Chondrocyte (in vitro differentiated cells): ENCODE measurements around the gene DLGAP4. TPM values are rescaled to one million over a fixed set of nuclear protein-coding genes. Genes with fewer than 3 reads are reported as not detected.

Experiments used
- DNase-seq: peaks from one replicate; pipeline ENCODE4 v3.0.0; 2021; ENCODE audit warnings: mixed read lengths, low spot score
- H3K27ac Mint-ChIP-seq: one replicate; pipeline ENCODE4 v1.8.0; 2021; ENCODE audit warnings: mild to moderate bottlenecking, moderate library complexity, mixed read lengths; ENCODE audit not compliant: unreplicated experiment
- H3K27me3 Mint-ChIP-seq: 2 replicates; pipeline ENCODE4 v1.8.0; 2021; ENCODE audit warnings: low read depth, mixed read lengths
- H3K36me3 Mint-ChIP-seq: 2 replicates; pipeline ENCODE4 v1.8.0; 2021; ENCODE audit warnings: low read depth, mixed read lengths
- H3K4me1 Mint-ChIP-seq: 2 replicates; pipeline ENCODE4 v1.8.0; 2021; ENCODE audit warnings: low read depth, mild to moderate bottlenecking, mixed read lengths
- H3K4me3 Mint-ChIP-seq: one replicate; pipeline ENCODE4 v1.8.0; 2021; ENCODE audit warnings: mild to moderate bottlenecking, moderate library complexity, mixed read lengths; ENCODE audit not compliant: unreplicated experiment
- H3K9me3 Mint-ChIP-seq: 2 replicates; pipeline ENCODE4 v1.8.0; 2021; ENCODE audit warnings: low read depth, mixed read lengths
- total RNA-seq: library from RNA; stranded (reverse); gene quantifications from 3 replicates; pipeline ENCODE4 v1.2.1, GENCODE V29; 2021
- TF ChIP-seq, protein P1 (sequence below): fragments of 200-600 bp; sonication (generic); IDR thresholded peaks from 2 replicates; pipeline ENCODE4 v1.5.0; 2021; ENCODE audit warnings: antibody characterized with exemption, mild to moderate bottlenecking, moderate library complexity

The DLGAP4 gene
- total RNA-seq, 1 donor from 2014 or later, result 161 TPM

DNA sequence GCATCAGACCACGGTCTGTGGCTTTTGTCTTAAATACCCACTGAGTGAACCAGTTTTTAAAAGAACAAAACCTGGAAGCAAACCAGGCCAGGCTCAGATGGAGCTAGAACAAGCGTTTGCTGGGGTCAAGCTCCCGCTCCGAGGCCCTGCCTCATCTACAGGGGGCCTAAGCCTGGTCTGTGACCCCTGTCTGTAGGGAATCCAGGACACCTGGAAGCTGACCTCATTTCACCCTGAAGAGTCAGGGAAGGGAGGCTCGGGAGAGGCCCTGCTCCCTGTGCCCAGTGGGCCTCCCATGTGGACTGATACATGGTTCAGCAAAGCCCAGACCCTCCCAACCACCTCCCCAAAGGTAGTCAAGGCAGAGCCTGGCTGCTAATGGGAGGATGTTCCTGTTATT lies 26.8 kb upstream of the DLGAP4 start:
- Mint-ChIP-seq H3K9me3 (peaks cover 3% of the 10 kb centered on the region), H3K36me3 (peaks cover 6% of the 10 kb centered on the region), H3K27me3 (peaks cover 61% of the 10 kb centered on the region), H3K27ac (no peak overlapping the region), H3K4me1 (no peaks in the 10 kb centered on the region), H3K4me3 (no peak overlapping the region)
- TF ChIP-seq, protein P1, sequence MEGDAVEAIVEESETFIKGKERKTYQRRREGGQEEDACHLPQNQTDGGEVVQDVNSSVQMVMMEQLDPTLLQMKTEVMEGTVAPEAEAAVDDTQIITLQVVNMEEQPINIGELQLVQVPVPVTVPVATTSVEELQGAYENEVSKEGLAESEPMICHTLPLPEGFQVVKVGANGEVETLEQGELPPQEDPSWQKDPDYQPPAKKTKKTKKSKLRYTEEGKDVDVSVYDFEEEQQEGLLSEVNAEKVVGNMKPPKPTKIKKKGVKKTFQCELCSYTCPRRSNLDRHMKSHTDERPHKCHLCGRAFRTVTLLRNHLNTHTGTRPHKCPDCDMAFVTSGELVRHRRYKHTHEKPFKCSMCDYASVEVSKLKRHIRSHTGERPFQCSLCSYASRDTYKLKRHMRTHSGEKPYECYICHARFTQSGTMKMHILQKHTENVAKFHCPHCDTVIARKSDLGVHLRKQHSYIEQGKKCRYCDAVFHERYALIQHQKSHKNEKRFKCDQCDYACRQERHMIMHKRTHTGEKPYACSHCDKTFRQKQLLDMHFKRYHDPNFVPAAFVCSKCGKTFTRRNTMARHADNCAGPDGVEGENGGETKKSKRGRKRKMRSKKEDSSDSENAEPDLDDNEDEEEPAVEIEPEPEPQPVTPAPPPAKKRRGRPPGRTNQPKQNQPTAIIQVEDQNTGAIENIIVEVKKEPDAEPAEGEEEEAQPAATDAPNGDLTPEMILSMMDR, result no peak
- no peak for DNase-seq

DNA sequence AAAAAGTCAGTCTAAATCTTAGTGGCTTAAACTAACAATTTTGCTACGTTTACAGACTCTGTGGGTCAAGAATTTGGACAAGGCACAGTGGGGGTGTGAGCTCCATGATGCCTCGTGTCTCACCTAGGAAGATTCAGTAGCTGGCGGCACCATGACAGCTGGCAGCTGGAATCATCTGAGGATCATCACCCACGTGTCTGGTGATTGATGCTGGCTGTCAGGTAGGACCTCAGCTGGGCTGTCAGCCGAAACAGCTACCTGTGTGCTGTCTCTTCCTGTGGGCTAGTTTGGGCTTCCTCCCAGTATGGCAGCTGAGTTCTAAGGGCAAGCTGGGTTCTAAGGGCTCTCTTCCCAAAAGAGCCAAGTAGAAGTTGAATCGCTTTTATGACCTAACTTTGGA lies 26.4 kb upstream of the DLGAP4 start:
- H3K27ac Mint-ChIP-seq, result no peak overlapping the region
- no peak for DNase-seq
- H3K9me3 Mint-ChIP-seq, result peaks cover 3% of the 10 kb centered on the region
- H3K36me3 Mint-ChIP-seq, result peaks cover 6% of the 10 kb centered on the region
- no peaks in the 10 kb centered on the region for H3K4me1 Mint-ChIP-seq
- no peak overlapping the region for H3K4me3 Mint-ChIP-seq
- TF ChIP-seq, protein P1, result no peak
- peaks cover 65% of the 10 kb centered on the region for H3K27me3 Mint-ChIP-seq

DNA sequence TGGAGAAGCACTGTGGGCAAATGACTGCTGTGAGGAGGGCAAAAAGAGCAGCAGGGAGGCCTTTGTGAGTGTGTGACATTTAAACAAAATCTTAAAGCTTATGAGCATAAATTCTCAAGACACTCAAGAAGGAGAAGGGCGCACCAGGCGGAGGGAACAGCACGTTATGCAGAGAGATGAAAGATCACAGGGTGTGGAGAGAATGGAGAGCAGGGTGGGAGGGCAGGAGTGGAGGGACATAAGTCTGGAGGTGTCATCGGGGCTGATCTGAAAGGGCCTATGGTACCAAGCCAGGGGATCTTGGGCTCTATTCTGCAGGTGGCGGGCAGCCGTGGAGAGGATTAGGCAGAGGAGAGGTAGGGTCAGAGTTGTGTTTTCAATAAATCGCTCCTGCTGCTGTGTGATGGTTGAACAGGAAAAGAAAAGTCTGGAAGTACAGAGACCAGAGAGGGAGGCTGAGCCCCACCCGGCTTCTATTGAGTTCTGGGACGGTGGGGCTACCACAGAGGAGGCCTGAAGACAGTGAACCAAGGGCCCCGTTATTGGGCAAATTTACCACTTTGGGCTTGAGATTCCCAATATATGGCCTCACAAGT lies 24.3 kb upstream of the DLGAP4 start:
- Mint-ChIP-seq H3K4me3 (no peak overlapping the region), H3K36me3 (peaks cover 6% of the 10 kb centered on the region), H3K9me3 (peaks cover 3% of the 10 kb centered on the region), H3K4me1 (no peaks in the 10 kb centered on the region), H3K27ac (no peak overlapping the region), H3K27me3 (peaks cover 63% of the 10 kb centered on the region)
- TF ChIP-seq, protein P1, result no peak
- no peak for DNase-seq

DNA sequence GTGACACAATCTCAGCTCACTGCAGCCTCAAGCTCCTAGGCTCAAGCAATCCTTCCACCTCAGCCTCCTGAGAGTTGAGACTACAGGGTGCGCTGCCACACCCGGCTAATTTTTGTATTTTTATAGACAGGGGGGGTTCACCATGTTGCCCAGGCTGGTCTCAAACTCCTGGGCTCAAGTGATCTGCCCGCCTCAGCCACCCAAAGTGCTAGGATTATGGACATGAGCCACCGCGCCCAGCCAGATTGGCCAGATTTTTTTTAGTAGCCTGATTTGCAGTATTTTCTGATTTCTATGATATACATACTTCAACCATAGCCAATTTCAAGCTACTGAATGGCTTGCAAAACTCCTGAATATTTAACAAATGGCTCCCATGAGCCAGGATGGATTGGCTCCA lies 21.4 kb upstream of the DLGAP4 start:
- H3K4me3 Mint-ChIP-seq, result no peak overlapping the region
- H3K27ac Mint-ChIP-seq, result no peak overlapping the region
- TF ChIP-seq, protein P1, result no peak
- H3K27me3 Mint-ChIP-seq, result peaks cover 75% of the 10 kb centered on the region
- no peaks in the 10 kb centered on the region for H3K4me1 Mint-ChIP-seq
- H3K9me3 Mint-ChIP-seq, result peaks cover 11% of the 10 kb centered on the region
- no peak for DNase-seq
- H3K36me3 Mint-ChIP-seq, result peaks cover 9% of the 10 kb centered on the region

DNA sequence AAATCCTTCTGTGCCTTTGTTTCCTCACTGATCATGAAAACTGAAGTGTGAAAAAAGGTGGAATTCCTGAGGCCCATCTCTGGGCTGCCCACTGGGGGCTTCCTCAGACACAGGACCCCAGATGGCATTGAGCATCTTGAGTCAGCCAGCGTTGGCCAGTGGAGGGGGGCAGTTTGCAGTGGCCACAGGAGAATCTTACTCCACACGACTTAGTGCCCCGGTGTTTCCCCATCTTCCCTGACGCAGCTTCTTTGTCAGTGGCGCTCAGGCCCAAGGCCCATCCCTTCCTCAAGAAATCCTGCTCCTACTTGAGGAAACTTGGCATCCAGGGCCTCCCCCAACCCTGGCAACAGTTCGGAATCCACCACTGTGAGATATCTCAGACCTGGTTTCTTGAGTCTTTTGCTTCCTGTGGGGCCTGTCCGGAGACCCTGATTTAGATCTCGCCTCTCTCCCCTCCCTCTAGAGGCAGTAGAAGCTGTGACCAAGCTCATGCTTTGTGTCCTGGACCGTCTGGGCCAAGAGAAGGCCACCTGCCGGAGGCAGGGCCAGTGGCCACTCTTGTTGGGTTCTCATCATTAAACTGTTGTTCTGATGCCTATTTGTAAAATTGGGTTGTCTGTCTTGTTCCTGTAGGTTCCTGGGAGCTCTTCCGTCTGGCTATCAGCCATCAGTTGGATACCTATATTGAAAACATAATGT lies 20.2 kb upstream of the DLGAP4 start:
- H3K36me3 Mint-ChIP-seq, result peaks cover 9% of the 10 kb centered on the region
- H3K4me1 Mint-ChIP-seq, result no peaks in the 10 kb centered on the region
- DNase-seq, result no peak
- H3K9me3 Mint-ChIP-seq, result peaks cover 11% of the 10 kb centered on the region
- no peak overlapping the region for H3K4me3 Mint-ChIP-seq
- TF ChIP-seq, protein P1, result no peak
- no peak overlapping the region for H3K27ac Mint-ChIP-seq
- H3K27me3 Mint-ChIP-seq, result peaks cover 70% of the 10 kb centered on the region
